ENCODE results near the gene DIDO1. TPM values are rescaled to one million over a fixed set of nuclear protein-coding genes. Genes with fewer than 3 reads are reported as not detected.
A peak's percentile ranks its signal among the peaks of the same experiment; 100 is the strongest.

Gene DIDO1
- total and polyA plus RNA-seq, 9 of the 15 experiments (the other 6 are each of a cell fraction or from before 2014, with no cell fraction given), result 4.4 to 46.8 (median 31.2) TPM

GRCh38 chr20:62925420-62926228, 681 bp downstream of the DIDO1 start (continued):
- TF ChIP-seq, protein P1, sequence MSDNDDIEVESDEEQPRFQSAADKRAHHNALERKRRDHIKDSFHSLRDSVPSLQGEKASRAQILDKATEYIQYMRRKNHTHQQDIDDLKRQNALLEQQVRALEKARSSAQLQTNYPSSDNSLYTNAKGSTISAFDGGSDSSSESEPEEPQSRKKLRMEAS (CRISPR knock-in tag; IDR thresholded peaks at IDR 0.05), result peak; percentile 61; the same call in 1 of the 2 replicates
- no peak for TF ChIP-seq HNRNPH1 (optimal IDR thresholded peaks at IDR 0.05; ENCODE audit: low read depth, low read length)
- 0 out of 2 replicates have a peak, but pooled peaks have one; percentile 9 for TF ChIP-seq GABPA (tag; conservative IDR thresholded peaks at IDR 0.05; ENCODE audit: low read depth)
- TF ChIP-seq, protein P2, sequence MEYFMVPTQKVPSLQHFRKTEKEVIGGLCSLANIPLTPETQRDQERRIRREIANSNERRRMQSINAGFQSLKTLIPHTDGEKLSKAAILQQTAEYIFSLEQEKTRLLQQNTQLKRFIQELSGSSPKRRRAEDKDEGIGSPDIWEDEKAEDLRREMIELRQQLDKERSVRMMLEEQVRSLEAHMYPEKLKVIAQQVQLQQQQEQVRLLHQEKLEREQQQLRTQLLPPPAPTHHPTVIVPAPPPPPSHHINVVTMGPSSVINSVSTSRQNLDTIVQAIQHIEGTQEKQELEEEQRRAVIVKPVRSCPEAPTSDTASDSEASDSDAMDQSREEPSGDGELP (CRISPR knock-in tag; IDR thresholded peaks at IDR 0.05; ENCODE audit: borderline replicate concordance), result 0 out of 2 replicates have a peak, but pooled peaks have one; percentile 46
- TF ChIP-seq MLLT1 (IDR thresholded peaks at IDR 0.05), result peak in 1 of 2 experiments; percentile 18; a peak in 1 of 4 replicates
- no peak for TF ChIP-seq HNRNPLL (IDR thresholded peaks at IDR 0.05; ENCODE audit: low read depth, low read length, poor library complexity, severe bottlenecking)
- TF ChIP-seq, protein P3, sequence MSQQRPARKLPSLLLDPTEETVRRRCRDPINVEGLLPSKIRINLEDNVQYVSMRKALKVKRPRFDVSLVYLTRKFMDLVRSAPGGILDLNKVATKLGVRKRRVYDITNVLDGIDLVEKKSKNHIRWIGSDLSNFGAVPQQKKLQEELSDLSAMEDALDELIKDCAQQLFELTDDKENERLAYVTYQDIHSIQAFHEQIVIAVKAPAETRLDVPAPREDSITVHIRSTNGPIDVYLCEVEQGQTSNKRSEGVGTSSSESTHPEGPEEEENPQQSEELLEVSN (IDR thresholded peaks at IDR 0.05; ENCODE audit: borderline replicate concordance in 1 of 2, extremely low read depth in 1 of 2, insufficient read depth in 1 of 2, insufficient read length in 1 of 2, low read depth in 1 of 2, low read length in 1 of 2, poor library complexity in 1 of 2, severe bottlenecking in 1 of 2), result peak in 1 of 2 experiments; percentile 74
- peak; percentile 21 for TF ChIP-seq TBP (optimal IDR thresholded peaks at IDR 0.05; ENCODE audit: low read depth, low read length)
- TF ChIP-seq ETV1 (tag; conservative IDR thresholded peaks at IDR 0.05; ENCODE audit: low read depth), result 0 out of 2 replicates have a peak, but pooled peaks have one; percentile 32
- no peak for TF ChIP-seq ZNF507 (tag; conservative IDR thresholded peaks at IDR 0.05)
- TF ChIP-seq ZNF263 (CRISPR knock-in tag; IDR thresholded peaks at IDR 0.05; ENCODE audit: borderline replicate concordance), result 0 out of 2 replicates have a peak, but pooled peaks have one; percentile 38
- TF ChIP-seq BRCA1 (IDR thresholded peaks at IDR 0.05), result no peak
- TF ChIP-seq BRCA1 (CRISPR knock-in tag; IDR thresholded peaks at IDR 0.05), result no peak
- TF ChIP-seq, protein P4, sequence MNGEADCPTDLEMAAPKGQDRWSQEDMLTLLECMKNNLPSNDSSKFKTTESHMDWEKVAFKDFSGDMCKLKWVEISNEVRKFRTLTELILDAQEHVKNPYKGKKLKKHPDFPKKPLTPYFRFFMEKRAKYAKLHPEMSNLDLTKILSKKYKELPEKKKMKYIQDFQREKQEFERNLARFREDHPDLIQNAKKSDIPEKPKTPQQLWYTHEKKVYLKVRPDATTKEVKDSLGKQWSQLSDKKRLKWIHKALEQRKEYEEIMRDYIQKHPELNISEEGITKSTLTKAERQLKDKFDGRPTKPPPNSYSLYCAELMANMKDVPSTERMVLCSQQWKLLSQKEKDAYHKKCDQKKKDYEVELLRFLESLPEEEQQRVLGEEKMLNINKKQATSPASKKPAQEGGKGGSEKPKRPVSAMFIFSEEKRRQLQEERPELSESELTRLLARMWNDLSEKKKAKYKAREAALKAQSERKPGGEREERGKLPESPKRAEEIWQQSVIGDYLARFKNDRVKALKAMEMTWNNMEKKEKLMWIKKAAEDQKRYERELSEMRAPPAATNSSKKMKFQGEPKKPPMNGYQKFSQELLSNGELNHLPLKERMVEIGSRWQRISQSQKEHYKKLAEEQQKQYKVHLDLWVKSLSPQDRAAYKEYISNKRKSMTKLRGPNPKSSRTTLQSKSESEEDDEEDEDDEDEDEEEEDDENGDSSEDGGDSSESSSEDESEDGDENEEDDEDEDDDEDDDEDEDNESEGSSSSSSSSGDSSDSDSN (IDR thresholded peaks at IDR 0.05; ENCODE audit: borderline replicate concordance in 1 of 2, low read depth in 2 of 2, low read length in 2 of 2), result peak in 1 of 2 experiments; percentile 64; a peak in 2 of 4 replicates
- no peak; the same call in 1 of the 2 replicates for TF ChIP-seq MYC (IDR thresholded peaks at IDR 0.05; ENCODE audit: low read depth, low read length)
- TF ChIP-seq MYC (CRISPR knock-in tag; IDR thresholded peaks at IDR 0.05; ENCODE audit: borderline replicate concordance, low read depth), result 0 out of 2 replicates have a peak, but pooled peaks have one; percentile 34
- 0 out of 4 replicates have a peak, but pooled peaks of 1 of the 2 experiments have one; percentile 5 for TF ChIP-seq SRF (CRISPR knock-in tag; IDR thresholded peaks at IDR 0.05)
- no peak for TF ChIP-seq TAL1 (IDR thresholded peaks at IDR 0.05)

Measured in K562 (cell line).